Measurements from ENCODE around the gene SLC1A2. TPM values are rescaled to one million over a fixed set of nuclear protein-coding genes. Genes with fewer than 3 reads are reported as not detected.

The SLC1A2 gene
- total RNA-seq, 2 experiments from 2014 or later, result not detected

GRCh38 chr11:35463331-35463751 is 44.0 kb upstream of the SLC1A2 start:
- no peak for DNase-seq (ENCODE audit: low spot score)
- ChIA-PET CTCF (ENCODE audit: unreplicated experiment) (no interaction called here), POLR2A (no interaction called here)
- H4K20me1 ChIP-seq (ENCODE audit: insufficient read depth, low read length), result no peaks in the 10 kb centered on the region
- TF ChIP-seq CTCF (conservative IDR thresholded peaks at IDR 0.05; ENCODE audit: low read length) (no peak), EZH2phosphoT487 (IDR thresholded peaks at IDR 0.05; ENCODE audit: borderline replicate concordance, low read depth, low read length) (no peak)
- H3K27ac ChIP-seq (ENCODE audit: low read depth, low read length, poor library complexity, severe bottlenecking), result no peak overlapping the region
- H3K4me2 ChIP-seq (ENCODE audit: low read length), result no peak overlapping the region
- H3K36me3 ChIP-seq (ENCODE audit: insufficient read depth, low read length), result no peaks in the 10 kb centered on the region
- intact Hi-C loops (cut with micrococcal nuclease; ENCODE audit: unreplicated experiment), result no loop called here
- no peaks in the 10 kb centered on the region for H3K9me2 ChIP-seq (ENCODE audit: insufficient read depth, low read length)
- no peak overlapping the region for H3K4me3 ChIP-seq (ENCODE audit: low read depth, low read length, poor library complexity, severe bottlenecking)
- H2AFZ ChIP-seq (ENCODE audit: low read length), result no peak overlapping the region
- no peaks in the 10 kb centered on the region for H3K4me1 ChIP-seq (ENCODE audit: insufficient read depth, low read length, poor library complexity, severe bottlenecking)
- H3K9me3 ChIP-seq (ENCODE audit: low read length), result no peaks in the 10 kb centered on the region
- no TSS peak for BruUV-seq (replicated peaks)
- no peaks in the 10 kb centered on the region for H3K79me2 ChIP-seq (ENCODE audit: insufficient read depth, low read depth, low read length)

GRCh38 chr11:35461917-35462538 is 42.7 kb upstream of the SLC1A2 start:
- Histone ChIP-seq H3K79me2 (ENCODE audit: insufficient read depth, low read depth, low read length) (no peaks in the 10 kb centered on the region), H3K9me2 (ENCODE audit: insufficient read depth, low read length) (no peaks in the 10 kb centered on the region), H3K27ac (ENCODE audit: low read depth, low read length, poor library complexity, severe bottlenecking) (no peak overlapping the region), H3K36me3 (ENCODE audit: insufficient read depth, low read length) (no peaks in the 10 kb centered on the region), H3K4me2 (ENCODE audit: low read length) (no peak overlapping the region), H2AFZ (ENCODE audit: low read length) (no peak overlapping the region), H3K4me1 (ENCODE audit: insufficient read depth, low read length, poor library complexity, severe bottlenecking) (no peaks in the 10 kb centered on the region), H3K4me3 (ENCODE audit: low read depth, low read length, poor library complexity, severe bottlenecking) (no peak overlapping the region), H3K9me3 (ENCODE audit: low read length) (no peaks in the 10 kb centered on the region), H4K20me1 (ENCODE audit: insufficient read depth, low read length) (no peaks in the 10 kb centered on the region)
- DNase-seq (ENCODE audit: low spot score), result no peak
- intact Hi-C loops (cut with micrococcal nuclease; ENCODE audit: unreplicated experiment), result no loop called here
- ChIA-PET CTCF (ENCODE audit: unreplicated experiment) (no interaction called here), POLR2A (no interaction called here)
- BruUV-seq (replicated peaks), result no TSS peak
- no peak for TF ChIP-seq CTCF (conservative IDR thresholded peaks at IDR 0.05; ENCODE audit: low read length)
- no peak for TF ChIP-seq EZH2phosphoT487 (IDR thresholded peaks at IDR 0.05; ENCODE audit: borderline replicate concordance, low read depth, low read length)

GRCh38 chr11:35459489-35459888 is 40.1 kb upstream of the SLC1A2 start:
- POLR2A ChIA-PET, result no interaction called here
- no peaks in the 10 kb centered on the region for H3K9me2 ChIP-seq (ENCODE audit: insufficient read depth, low read length)
- no peaks in the 10 kb centered on the region for H3K36me3 ChIP-seq (ENCODE audit: insufficient read depth, low read length)
- intact Hi-C loops (cut with micrococcal nuclease; ENCODE audit: unreplicated experiment), result no loop called here
- no peaks in the 10 kb centered on the region for H4K20me1 ChIP-seq (ENCODE audit: insufficient read depth, low read length)
- H3K4me3 ChIP-seq (ENCODE audit: low read depth, low read length, poor library complexity, severe bottlenecking), result no peak overlapping the region
- TF ChIP-seq EZH2phosphoT487 (IDR thresholded peaks at IDR 0.05; ENCODE audit: borderline replicate concordance, low read depth, low read length) (no peak), CTCF (conservative IDR thresholded peaks at IDR 0.05; ENCODE audit: low read length) (no peak)
- CTCF ChIA-PET (ENCODE audit: unreplicated experiment), result no interaction called here
- no peaks in the 10 kb centered on the region for H3K4me1 ChIP-seq (ENCODE audit: insufficient read depth, low read length, poor library complexity, severe bottlenecking)
- no peaks in the 10 kb centered on the region for H3K9me3 ChIP-seq (ENCODE audit: low read length)
- no peak overlapping the region for H3K4me2 ChIP-seq (ENCODE audit: low read length)
- DNase-seq (ENCODE audit: low spot score), result no peak
- BruUV-seq (replicated peaks), result no TSS peak
- no peak overlapping the region for H3K27ac ChIP-seq (ENCODE audit: low read depth, low read length, poor library complexity, severe bottlenecking)
- no peak overlapping the region for H2AFZ ChIP-seq (ENCODE audit: low read length)
- no peaks in the 10 kb centered on the region for H3K79me2 ChIP-seq (ENCODE audit: insufficient read depth, low read depth, low read length)
